Karpas-422 (cell line): ENCODE measurements around the gene PNO1. TPM values are rescaled to one million over a fixed set of nuclear protein-coding genes. Genes with fewer than 3 reads are reported as not detected.

Experiments used
- total RNA-seq: library from RNA; depleted of rRNA; stranded (reverse); fragments of >200 nt; shearing (Covaris generic); gene quantifications from 2 replicates; pipeline ENCODE4 v1.2.3, GENCODE V29; 2014; ENCODE audit warnings: low replicate concordance; rRNA removed

Gene PNO1
- total RNA-seq, 1 experiment from 2014 or later: 28.3 TPM

Other genes with a start within 250 kb of the PNO1 start
- 53.6 and 86.7 TPM in 2 replicates for gene C1D, start 94.9 kb upstream of the PNO1 start, total RNA-seq
- 24.1 and 55.9 TPM in 2 replicates for gene PPP3R1, start 94.6 kb downstream of the PNO1 start, total RNA-seq
- gene CNRIP1, start 162.1 kb downstream of the PNO1 start, total RNA-seq: 2.8 TPM in 1 of 2 replicates, not detected in the other
- gene PLEK, start 207.4 kb downstream of the PNO1 start, total RNA-seq: 224 and 232 TPM in 2 replicates